ENCODE results near the gene PPARG. TPM values are rescaled to one million over a fixed set of nuclear protein-coding genes. Genes with fewer than 3 reads are reported as not detected.

PPARG gene
- total RNA-seq, 1 experiment from 2014 or later, result 71.6 TPM

DNA sequence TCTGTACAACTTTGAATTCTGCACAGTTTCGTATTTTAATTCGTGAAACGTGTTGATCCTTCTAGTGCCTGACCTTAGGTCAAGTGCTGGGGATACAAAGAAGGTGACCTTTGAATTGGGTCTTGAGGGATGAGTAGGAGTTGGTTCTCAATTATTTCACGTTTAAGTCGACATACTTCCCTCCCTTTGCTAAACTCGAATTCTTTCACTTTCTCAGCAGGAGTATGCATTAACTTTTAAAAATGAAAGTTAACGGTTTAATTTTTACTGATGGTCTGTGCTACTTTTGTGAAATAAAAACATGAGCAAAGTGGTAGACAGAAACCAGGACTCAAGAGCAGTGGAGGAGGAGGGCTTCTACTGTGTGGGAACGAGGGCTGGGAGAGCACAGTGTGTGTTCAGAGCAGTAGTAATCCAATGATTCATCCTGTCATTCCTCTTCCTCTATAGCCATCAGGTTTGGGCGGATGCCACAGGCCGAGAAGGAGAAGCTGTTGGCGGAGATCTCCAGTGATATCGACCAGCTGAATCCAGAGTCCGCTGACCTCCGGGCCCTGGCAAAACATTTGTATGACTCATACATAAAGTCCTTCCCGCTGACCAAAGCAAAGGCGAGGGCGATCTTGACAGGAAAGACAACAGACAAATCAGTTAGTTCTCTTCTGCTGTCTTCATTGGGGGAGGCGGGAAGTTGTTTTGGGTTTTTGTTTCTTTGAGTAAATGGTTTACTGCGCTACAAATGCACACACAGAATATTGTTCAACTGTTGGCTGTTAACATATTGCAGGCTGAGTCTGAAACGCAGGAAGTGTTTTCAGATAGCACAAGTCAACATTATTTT lies 116.8 kb downstream of the PPARG start (continued):
- no peak for TF ChIP-seq ELF1 (IDR thresholded peaks at IDR 0.05; ENCODE audit: borderline replicate concordance, low read depth)
- peak; percentile 90 for TF ChIP-seq CBX3 (IDR thresholded peaks at IDR 0.05; ENCODE audit: low read depth)
- TF ChIP-seq, protein P1, sequence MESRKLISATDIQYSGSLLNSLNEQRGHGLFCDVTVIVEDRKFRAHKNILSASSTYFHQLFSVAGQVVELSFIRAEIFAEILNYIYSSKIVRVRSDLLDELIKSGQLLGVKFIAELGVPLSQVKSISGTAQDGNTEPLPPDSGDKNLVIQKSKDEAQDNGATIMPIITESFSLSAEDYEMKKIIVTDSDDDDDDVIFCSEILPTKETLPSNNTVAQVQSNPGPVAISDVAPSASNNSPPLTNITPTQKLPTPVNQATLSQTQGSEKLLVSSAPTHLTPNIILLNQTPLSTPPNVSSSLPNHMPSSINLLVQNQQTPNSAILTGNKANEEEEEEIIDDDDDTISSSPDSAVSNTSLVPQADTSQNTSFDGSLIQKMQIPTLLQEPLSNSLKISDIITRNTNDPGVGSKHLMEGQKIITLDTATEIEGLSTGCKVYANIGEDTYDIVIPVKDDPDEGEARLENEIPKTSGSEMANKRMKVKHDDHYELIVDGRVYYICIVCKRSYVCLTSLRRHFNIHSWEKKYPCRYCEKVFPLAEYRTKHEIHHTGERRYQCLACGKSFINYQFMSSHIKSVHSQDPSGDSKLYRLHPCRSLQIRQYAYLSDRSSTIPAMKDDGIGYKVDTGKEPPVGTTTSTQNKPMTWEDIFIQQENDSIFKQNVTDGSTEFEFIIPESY (IDR thresholded peaks at IDR 0.05; ENCODE audit: extremely low read depth, insufficient replicate concordance, low read length), result peak; percentile 37
- TF ChIP-seq RAD21 (IDR thresholded peaks at IDR 0.05; ENCODE audit: low read depth), result peak; percentile 45
- TF ChIP-seq JUND (IDR thresholded peaks at IDR 0.05), result peak; percentile 98
- TF ChIP-seq, protein P2, sequence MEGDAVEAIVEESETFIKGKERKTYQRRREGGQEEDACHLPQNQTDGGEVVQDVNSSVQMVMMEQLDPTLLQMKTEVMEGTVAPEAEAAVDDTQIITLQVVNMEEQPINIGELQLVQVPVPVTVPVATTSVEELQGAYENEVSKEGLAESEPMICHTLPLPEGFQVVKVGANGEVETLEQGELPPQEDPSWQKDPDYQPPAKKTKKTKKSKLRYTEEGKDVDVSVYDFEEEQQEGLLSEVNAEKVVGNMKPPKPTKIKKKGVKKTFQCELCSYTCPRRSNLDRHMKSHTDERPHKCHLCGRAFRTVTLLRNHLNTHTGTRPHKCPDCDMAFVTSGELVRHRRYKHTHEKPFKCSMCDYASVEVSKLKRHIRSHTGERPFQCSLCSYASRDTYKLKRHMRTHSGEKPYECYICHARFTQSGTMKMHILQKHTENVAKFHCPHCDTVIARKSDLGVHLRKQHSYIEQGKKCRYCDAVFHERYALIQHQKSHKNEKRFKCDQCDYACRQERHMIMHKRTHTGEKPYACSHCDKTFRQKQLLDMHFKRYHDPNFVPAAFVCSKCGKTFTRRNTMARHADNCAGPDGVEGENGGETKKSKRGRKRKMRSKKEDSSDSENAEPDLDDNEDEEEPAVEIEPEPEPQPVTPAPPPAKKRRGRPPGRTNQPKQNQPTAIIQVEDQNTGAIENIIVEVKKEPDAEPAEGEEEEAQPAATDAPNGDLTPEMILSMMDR (IDR thresholded peaks at IDR 0.05 in 2 of 3, conservative IDR thresholded peaks at IDR 0.05 in 1 of 3; ENCODE audit: borderline replicate concordance in 1 of 3, insufficient read depth in 1 of 3, low read depth in 2 of 3, low read length in 2 of 3), result no peak
- TF ChIP-seq SRF (IDR thresholded peaks at IDR 0.05; ENCODE audit: low read depth), result no peak

DNA sequence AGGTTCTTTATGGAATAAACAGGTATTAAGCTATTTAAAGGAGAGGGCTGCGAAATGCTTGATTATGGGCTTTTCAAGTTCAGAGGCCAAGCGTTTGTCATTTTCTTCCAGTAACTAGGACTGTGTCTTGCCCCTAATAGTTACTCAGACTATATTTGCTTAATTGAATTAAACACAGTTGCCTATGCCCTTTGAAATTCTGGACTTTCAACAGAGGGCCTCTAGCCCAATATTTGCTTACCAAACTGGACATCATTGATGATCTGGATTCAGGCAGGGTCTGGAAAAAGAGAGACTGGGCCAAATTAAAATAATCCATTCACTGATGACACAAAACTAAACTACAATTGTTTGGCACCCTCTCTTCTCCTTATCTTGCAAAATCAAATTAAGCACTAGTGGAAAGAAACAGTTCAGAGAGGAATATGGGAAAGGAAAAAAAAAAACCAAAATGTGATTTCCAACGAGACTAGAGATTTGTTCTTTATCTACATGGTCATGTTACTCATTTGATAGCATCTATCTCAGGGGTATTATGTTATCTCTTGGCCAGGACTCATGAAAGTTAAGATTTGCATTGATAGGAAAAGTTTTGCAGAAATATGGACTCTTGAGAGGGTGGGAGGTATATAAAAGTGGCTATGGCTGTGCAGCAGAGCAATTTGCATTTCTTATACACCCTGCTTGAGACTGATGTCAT lies 120.3 kb downstream of the PPARG start:
- no peaks in the 10 kb centered on the region for H3K9me2 ChIP-seq (ENCODE audit: insufficient read depth)
- ChIA-PET RAD21 (ENCODE audit: low non-redundant PET in 1 of 2, low total read pairs in 2 of 2, uncharacterized antibody in 2 of 2, unreplicated experiment in 2 of 2) (no interaction called here), POLR2A (no interaction called here), CTCF (no interaction called here)
- H3K79me2 ChIP-seq (ENCODE audit: insufficient read depth, low read length), result no peaks in the 10 kb centered on the region
- no peaks in the 10 kb centered on the region for H3K36me3 ChIP-seq (ENCODE audit: control insufficient read depth in 1 of 2, insufficient read depth in 2 of 2, low read length in 2 of 2)
- H3K4me2 ChIP-seq (ENCODE audit: low read length), result no peak overlapping the region
- H3K9ac ChIP-seq (ENCODE audit: low read length), result no peak overlapping the region
- DNase-seq (ENCODE audit: low read depth, low spot score), result no peak
- H4K20me1 ChIP-seq (ENCODE audit: insufficient read depth), result no peaks in the 10 kb centered on the region
- no peak overlapping the region for H3K4me3 ChIP-seq (replicated peaks in 1 of 2; ENCODE audit: low read depth in 1 of 2, low read length in 2 of 2)
- BruUV-seq (replicated peaks), result no TSS peak
- intact Hi-C loops (cut with micrococcal nuclease), result loop anchor here (5.0 kb wide), 1 partner anchor 63 kb away; no protein-coding TSS in a partner anchor
- H2AFZ ChIP-seq (ENCODE audit: low read depth, low read length, poor library complexity, severe bottlenecking), result no peak overlapping the region
- H3K4me1 ChIP-seq (ENCODE audit: control insufficient read depth in 1 of 2, insufficient read depth in 2 of 2, low read length in 2 of 2), result peaks cover 22 to 29% of the 10 kb centered on the region in 2 experiments
- H3K27ac ChIP-seq (ENCODE audit: low read depth, low read length), result no peak overlapping the region
- H3K9me3 ChIP-seq (ENCODE audit: control insufficient read depth in 1 of 2, insufficient read depth in 1 of 2, low read depth in 1 of 2, low read length in 2 of 2), result no peaks in the 10 kb centered on the region
- no peak for ATAC-seq
- no peaks in the 10 kb centered on the region for H3K27me3 ChIP-seq (ENCODE audit: insufficient read depth, low read length)
- TF ChIP-seq ATF3 (IDR thresholded peaks at IDR 0.05) (no peak), SIN3A (IDR thresholded peaks at IDR 0.05; ENCODE audit: low read depth) (no peak), SRF (IDR thresholded peaks at IDR 0.05; ENCODE audit: low read depth) (no peak), MAX (IDR thresholded peaks at IDR 0.05) (no peak), POLR2AphosphoS5 (IDR thresholded peaks at IDR 0.05; ENCODE audit: low read depth, low read length) (no peak), CEBPB (IDR thresholded peaks at IDR 0.05; ENCODE audit: low read depth) (no peak)
- TF ChIP-seq, protein P1 (IDR thresholded peaks at IDR 0.05; ENCODE audit: extremely low read depth, insufficient replicate concordance, low read length), result no peak
